HT-29 (cell line): ENCODE results near the gene TMEM109. TPM values are rescaled to one million over a fixed set of nuclear protein-coding genes. Genes with fewer than 3 reads are reported as not detected.

Experiments
- DNase-seq: peaks from one replicate; pipeline ENCODE4 v3.0.0-alpha.2; 2015; ENCODE audit warnings: low spot score
- total RNA-seq: library from RNA; depleted of rRNA; stranded (reverse); fragments of >200 nt; shearing (Covaris generic); gene quantifications from 2 replicates; pipeline ENCODE4 v1.2.3, GENCODE V29; 2014

The TMEM109 gene
- total RNA-seq, 1 experiment from 2014 or later: 102 TPM

DNA sequence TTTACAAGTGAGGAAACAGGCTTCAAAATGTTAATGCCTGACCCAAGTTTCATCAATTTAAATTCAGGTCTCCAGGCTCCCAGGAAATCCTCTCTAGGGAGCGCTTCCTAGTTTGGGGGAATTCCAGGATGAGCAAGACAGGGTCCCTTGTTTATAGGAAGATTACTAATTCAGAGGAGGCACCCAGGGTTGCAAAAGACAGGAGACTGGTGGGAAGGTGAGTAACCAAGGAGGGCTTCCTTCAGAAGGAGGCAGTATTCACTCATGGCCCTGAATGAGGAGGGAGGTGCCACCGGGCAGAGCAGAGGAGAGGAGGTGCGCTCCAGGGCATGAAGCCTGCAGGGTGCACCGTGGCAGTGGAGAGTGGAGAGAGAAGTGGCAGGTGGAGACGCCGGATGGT is 11.9 kb downstream of the TMEM109 start:
- no peak for DNase-seq

DNA sequence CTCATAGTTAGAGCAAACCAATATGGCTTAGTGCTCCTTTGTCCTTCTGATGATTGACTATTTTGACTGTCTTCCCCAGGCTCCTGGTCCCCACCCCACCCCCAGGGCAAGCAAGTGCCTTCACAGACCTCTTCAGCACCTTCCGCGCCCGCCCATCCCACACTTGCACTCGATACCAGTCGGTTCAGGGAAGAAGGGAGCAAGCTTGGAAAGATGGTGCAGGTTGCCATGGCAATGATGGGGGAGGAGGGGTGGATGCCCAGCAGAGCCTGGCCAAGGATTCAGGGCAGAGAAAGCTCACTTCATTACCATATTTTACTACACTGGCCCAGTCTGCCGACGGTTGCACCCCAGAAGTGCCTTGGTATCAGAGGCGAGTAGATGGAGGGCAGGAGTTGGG is 12.5 kb downstream of the TMEM109 start:
- no peak for DNase-seq

DNA sequence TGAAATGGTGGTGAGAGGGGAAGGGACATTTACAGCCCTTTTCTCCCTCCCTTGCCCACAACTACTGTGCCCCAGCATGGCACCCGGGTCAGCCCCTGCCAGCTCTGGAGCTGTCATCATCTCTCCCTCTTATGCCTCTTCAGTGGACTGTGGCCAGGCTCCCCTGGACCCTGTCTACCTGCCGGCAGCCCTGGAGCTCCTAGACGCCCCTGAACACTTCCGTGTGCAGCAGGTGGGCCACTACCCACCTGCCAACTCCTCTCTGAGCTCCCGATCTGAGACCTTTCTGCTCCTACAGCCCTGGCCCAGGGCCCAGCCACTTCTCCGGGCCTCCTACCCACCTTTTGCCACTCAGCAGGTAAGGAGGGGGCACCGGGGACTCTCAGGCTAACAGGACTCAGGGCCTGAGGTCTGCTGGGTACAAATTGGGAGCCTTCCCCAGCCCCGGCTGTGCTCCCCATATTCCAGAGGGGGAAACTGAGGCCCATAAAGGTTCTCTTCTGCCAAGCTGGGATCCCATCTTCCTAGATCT is 13.2 kb downstream of the TMEM109 start:
- DNase-seq: no peak

DNA sequence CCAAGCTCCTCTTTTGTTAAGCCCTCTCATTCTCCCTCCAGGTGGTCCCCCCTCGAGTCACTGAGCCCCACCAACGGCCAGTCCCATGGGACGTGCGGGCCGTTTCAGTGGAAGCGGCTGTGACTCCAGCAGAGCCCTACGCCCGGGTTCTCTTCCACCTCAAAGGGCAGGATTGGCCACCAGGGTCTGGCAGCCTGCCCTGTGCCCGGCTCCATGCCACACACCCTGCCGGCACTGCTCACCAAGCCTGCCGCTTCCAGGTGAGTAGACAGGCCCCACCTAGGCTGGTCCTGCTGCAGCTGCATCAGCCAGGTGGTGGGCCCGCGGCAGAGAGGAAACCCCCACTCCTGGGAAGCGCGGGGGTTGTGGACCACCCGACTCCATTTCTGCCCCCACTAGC is 13.6 kb downstream of the TMEM109 start:
- no peak for DNase-seq

DNA sequence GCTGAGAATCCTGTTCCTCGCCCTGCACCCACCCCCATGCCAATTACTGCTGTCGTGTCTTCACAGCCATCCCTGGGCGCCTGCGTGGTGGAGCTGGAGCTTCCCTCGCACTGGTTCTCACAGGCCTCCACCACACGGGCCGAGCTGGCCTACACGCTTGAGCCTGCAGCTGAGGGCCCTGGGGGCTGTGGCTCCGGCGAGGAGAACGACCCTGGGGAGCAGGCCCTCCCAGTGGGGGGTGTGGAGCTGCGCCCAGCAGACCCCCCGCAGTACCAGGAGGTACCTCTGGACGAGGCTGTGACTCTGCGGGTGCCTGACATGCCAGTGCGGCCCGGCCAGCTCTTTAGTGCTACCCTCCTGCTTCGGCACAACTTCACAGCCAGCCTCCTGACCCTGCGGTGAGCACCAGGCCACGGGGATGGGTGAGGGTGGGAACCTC is 14.6 kb downstream of the TMEM109 start:
- DNase-seq: no peak

DNA sequence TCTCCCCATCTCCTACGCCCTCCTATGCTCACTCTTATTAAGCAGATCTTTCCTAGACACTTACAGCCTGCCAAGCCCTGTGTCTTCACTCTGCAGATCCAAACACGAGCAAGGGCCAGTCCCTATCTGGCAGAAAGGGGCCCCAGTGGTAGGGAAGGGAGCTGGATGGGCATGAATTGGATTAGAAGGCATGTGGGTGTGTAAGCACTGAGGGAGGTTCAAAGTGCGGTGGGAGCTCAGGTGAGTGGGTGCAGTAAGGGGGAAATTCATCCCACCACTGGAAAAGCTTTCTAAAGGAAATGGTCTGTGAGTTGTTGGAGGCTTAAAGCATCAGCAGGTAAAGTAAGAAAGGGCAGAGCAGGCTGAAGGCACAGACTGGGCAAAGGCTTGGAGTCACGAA is 15.8 kb downstream of the TMEM109 start:
- DNase-seq: no peak

DNA sequence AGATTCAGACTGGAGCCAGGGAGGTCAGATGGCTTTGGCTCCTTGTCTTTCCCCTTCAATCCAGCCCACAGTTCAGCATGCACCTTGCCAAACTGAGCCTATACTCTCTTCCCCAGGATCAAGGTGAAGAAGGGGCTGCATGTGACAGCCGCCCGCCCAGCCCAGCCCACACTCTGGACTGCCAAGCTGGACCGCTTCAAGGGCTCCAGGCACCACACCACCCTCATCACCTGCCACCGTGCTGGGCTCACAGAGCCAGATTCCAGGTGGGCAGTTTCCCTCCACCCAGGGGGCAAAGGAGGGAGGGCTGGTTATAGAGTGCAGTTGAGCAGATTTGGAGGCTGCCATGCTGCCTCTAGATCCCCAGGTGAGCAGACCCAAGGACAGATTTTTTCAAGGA is 16.4 kb downstream of the TMEM109 start:
- no peak for DNase-seq

DNA sequence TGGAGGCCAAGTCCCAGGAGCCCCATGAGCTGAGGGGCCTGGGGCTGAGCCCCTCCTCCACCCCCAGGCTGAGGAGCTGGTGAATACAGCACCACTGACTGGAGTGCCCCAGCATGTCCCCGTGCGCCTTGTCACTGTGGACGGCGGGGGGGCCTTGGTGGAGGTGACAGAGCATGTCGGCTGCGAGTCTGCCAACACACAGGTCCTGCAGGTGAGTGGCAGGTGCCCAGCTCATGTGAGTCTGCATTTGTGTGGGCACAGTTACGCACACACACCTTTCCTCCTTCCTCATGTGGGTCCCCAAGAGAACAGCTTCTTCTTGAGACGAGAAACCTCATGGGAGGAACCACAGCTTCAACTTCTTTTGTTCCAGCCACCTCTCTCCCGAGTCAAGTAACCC is 18.0 kb downstream of the TMEM109 start:
- no peak for DNase-seq

DNA sequence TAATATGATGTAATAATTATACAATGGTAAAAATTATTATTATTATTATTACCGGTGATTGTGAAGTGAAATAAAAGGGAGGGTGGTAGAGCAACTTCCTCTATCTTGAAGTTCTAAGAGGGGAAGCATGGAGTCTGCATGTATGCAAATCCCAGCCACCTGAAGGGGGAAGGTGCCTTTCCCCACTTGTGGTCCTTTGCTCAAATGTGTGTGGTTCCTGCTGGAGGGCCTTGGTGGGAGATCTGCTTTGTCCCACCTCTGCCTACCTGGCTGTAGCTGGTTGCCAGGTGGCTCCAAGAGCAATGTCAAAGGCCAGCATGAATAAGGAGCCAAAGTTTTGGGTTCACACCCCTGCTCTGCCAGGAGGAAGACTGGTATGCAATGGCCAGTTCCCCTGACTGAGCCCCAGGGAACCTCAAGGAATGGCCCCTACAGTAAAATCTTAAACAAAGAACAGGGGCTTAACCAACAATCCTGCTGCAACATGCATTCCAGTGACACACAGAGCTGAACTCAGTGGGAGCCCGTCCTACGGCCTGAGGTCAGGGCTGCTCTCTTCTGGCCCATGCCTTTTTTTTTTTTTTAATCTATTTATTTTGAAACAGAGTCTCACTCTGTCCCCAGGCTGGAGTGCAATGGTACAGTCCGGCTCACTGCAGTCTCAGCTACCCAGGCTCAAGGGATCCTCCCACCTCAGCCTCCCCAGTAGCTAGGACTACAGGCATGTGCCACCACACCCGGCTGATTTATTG is 18.8 kb downstream of the TMEM109 start:
- no peak for DNase-seq

DNA sequence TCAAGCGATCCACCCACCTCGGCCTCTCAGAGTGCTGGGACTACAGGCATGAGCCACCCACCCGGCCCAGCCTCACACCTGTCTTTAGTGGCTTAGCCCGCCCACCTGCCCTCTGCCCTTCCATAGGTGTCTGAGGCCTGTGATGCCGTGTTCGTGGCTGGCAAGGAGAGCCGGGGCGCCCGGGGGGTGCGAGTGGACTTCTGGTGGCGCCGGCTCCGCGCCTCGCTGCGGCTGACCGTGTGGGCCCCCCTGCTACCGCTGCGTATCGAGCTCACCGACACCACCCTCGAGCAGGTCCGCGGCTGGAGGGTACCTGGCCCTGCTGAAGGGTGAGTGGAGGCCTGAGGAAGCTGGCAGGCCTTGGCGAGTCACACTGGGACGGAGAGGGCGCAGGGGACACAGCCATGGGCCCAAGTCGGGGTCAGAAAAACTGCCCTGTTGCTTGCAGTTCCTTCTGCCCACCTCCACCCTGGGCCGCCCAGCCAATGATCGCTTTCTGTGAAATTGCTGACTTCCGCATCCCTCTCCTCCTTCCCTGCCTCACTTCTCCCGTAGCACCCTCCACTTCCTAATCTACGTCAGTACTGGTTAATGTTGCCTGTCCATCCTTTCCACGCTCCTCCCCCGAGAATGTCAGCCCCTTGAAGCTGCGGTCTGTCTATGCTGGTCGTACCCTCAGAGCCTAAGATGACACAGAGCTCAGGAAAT is 19.6 kb downstream of the TMEM109 start:
- DNase-seq: no peak

DNA sequence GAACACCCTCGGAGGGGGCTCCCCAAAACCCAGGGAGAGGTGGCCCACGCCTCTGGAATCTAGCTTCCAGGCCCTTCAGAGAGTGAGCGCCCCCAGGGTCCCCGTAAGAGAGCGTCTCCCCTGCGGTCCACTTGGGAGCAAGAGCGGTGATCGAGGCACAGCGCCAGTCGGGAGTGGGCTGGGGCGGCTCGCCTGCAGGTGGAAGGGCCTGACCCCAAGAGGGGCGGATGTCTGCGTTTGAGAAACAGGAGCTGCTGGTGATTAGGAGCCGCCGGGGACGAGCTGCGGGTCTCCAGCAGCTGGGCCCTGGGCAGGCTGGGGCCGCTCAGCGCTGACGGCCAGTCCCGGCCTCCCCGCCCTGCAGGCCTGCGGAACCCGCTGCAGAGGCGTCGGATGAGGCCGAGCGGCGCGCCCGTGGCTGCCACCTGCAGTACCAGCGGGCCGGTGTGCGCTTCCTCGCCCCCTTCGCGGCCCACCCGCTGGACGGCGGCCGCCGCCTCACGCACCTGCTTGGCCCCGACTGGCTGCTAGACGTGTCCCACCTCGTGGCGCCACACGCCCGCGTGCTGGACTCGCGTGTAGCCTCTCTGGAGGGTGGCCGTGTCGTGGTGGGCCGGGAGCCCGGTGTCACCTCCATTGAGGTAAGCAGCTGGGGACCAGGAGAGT is 20.3 kb downstream of the TMEM109 start:
- DNase-seq: no peak

DNA sequence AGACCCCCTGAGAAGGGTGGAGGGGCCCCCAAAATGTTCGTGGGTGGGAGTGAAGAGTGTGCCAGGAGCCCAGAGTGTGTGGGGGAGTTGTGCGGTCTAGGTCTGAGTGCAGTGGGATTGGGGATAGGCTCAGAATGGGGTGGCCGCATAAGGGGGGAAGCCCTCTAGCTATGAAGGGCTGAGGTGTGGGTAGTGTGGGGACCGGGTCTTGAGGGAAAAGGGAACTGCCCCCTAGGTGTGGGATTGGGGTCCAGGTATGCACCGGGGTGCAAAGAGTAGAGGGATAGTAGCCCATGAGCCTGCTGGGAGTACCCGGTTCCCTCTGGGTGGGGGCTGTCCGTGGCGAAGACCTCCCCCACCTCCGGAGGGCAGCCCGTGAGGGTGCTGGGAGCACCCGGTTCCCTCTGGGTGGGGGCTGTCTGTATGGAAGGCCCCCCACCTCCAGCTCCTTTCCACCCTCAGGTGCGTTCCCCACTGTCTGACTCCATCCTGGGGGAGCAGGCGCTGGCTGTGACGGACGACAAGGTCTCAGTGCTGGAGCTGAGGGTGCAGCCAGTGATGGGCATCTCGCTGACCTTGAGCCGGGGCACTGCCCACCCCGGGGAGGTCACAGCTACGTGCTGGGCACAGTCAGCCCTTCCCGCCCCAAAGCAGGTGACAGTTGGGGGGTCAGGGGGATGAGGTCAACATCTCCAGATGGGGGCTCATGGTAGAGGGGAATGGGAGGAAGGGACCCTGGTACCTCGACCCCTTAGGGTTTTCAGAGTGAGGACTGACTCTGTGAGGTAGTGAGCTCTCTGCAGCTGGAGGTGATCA is 21.0 kb downstream of the TMEM109 start:
- DNase-seq: no peak

DNA sequence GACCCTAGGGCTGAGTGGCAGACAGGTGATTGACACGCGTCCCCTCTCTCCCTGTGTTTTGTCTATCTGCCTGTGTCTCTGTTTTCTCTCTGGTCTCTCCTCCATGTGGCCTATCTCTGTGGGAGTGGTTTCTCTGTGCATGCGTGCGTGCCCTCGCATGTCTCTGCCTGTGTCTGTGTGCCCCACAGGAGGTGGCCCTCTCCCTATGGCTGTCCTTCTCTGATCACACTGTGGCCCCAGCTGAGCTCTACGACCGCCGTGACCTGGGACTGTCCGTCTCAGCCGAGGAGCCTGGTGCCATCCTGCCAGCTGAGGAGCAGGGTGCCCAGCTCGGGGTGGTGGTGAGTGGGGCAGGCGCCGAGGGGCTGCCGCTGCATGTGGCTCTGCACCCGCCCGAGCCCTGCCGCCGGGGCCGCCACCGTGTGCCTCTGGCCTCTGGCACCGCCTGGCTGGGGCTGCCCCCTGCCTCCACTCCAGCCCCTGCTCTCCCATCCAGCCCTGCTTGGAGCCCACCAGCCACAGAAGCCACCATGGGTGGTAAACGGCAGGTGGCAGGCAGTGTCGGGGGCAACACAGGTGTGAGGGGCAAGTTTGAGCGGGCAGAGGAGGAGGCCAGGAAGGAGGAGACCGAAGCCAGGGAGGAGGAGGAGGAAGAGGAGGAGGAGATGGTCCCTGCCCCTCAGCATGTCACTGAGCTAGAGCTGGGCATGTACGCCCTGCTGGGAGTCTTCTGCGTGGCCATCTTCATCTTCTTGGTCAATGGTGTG is 21.9 kb downstream of the TMEM109 start:
- DNase-seq: no peak

DNA sequence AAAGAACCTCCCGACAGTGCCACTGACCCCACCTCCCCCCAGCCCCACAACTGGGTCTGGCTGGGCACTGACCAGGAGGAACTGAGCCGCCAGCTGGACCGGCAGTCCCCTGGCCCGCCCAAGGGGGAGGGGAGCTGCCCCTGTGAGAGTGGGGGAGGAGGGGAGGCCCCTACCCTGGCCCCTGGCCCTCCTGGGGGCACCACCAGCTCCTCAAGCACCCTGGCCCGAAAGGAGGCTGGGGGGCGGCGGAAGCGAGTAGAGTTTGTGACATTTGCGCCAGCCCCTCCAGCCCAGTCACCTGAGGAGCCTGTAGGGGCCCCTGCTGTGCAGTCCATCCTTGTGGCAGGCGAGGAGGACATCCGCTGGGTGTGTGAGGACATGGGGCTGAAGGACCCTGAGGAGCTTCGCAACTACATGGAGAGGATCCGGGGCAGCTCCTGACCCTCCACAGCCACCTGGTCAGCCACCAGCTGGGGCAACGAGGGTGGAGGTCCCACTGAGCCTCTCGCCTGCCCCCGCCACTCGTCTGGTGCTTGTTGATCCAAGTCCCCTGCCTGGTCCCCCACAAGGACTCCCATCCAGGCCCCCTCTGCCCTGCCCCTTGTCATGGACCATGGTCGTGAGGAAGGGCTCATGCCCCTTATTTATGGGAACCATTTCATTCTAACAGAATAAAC is 22.6 kb downstream of the TMEM109 start:
- no peak for DNase-seq

DNA sequence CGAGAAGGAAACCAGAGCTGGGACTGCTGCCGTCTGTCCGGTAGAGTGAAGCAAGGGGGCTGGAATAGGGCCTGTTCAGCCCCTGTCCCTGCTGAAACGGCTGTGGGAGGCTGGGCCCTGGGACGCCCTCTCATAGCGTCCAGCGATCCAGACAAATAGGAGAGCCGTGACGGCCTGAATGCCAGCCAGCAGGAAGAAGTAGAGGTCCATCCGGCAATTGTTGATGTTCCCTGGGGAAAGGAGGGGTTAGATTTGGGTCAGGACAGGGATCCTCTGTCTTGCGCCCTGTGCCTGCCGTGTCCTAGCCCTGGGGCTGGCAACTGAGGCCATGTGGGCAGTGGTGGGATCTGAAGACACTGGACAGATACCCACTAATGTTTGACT is 23.2 kb downstream of the TMEM109 start:
- DNase-seq: no peak

DNA sequence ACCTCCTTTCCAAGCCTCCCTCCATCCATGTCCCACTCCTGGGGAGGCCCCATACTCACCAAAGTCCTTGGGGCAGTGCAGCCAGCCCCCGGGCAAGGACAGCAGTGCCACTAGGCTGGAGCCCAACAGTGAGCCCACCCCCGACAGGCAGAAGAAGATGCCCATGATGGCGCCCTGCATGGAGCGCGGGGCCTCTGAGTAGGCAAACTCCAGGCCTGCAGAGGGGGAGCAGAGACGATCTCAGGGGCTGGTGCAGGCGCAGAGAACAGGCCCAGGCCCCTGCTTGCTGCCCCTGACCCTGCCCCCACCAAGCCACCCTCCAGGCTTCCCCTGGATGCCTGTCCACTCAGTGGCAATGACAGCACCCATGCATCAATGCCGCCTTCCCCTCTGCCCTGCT is 23.9 kb downstream of the TMEM109 start:
- no peak for DNase-seq

DNA sequence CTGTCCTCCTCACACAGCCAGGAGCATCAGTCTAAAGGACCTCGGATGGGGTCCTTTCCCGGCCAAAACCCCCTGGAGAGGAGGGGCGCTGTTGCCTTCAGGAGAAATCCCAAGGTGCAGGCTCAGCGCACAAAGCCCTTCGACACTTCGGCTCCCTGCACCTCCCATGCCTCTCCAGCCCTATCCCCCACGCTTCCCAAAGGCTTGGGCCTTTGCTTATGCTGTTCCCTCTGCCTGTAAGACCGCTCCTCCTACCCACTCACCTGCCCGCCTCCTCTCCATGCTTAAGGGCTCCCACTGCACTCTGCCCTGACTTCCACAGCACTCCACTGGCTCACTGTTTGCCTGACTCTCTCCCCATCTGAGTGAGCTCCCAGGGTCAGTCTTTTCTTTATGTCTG is 24.5 kb downstream of the TMEM109 start:
- DNase-seq: no peak

DNA sequence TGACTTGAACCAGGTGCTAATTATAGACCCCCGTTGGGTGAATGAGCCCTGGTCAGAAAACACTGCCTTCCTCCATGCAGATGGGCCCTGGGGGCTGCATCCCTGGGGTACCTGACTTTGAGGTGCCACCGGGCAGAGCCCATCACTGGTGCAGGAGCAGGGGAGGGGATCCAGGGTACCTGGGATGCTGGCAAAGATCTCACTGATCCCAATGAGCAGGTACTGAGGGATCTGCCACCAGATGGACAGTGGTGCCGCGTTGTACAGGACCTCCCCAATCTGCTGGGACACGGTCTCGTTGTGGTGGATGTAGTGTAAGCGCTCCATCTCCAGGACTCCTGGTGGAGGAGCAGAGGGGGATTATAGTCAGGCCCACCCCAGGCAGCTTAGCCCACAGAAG is 25.3 kb downstream of the TMEM109 start:
- DNase-seq: no peak

DNA sequence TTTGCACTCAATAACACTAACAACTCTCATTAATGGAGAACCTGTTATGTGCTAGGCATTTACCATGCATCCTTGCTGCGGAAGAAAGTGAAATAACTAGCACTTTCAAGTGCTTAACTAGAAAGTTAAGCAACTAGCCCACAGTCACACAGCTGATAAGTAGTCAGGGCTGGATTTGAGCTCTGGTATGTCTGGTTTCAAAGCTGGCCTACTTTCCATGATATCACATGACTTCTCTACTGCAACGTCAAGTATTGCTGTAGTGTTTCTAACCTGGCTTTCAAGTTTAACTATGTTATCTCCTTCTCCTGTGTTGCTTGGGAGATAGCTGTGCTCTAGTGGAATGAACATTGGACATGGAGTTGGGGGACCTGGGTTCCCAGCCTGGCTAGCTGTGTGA is 25.9 kb downstream of the TMEM109 start:
- no peak for DNase-seq

DNA sequence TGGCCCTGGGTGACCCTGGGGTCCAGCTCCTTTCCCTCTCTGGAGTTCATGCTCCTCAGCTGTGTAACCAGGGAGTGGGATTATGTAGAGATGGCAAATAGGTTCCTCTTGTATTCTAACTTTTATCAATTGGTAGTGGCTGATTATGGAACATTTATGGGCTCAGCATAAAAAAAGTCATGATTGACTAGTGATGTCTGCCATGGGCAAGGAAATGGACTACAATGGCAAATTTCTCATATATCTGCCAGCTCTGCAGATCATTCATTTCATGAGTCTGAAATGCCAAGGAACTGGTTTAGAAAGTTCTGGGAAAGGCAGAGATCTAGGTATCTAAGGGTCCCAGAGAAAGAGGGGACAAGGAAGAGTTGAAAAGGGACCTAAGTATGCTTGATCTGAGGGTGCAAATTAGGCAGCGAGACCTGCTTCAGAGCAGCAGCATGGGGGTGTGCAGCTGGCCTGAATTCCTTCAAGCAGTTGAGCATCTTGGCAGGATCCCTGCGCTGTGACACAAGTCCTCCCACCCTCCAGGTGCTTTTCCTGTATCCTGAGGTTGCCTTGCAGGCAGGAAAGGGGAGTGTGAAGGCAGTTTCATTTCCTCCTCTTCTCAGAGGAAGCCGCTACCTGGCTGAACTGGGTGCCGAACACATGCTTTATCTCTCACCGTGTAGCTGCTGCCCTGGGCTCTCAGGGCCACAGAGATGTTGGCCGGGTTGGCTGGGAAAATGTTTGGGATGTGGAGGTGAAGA is 27.6 kb downstream of the TMEM109 start:
- no peak for DNase-seq
